Activated CD8-positive, alpha-beta memory T cell treated with anti-CD3 and anti-CD28 coated beads, Interleukin-2, amount 50 U/mL, for 4 hours (primary cell): ENCODE measurements around the gene UNC5B.

Experiments used
- DNase-seq: peaks from one replicate; pipeline ENCODE4 v3.0.0-alpha.2; 2020

Gene UNC5B

GRCh38 chr10:71212318-71213126 lies at the start of gene UNC5B:
Gene UNC5B, plus strand, starts transcription at chr10:71212570. Its CDS starts 416 bp downstream, at chr10:71212986.
- peak; percentile 63 for DNase-seq

GRCh38 chr10:71173466-71173865 lies 38.9 kb upstream of the UNC5B start:
- DNase-seq: no peak

GRCh38 chr10:71176661-71177060 lies 35.7 kb upstream of the UNC5B start:
- DNase-seq: no peak

GRCh38 chr10:71177651-71178199 lies 34.6 kb upstream of the UNC5B start:
- DNase-seq: no peak

- no peak for DNase-seq
Measured at GRCh38 chr10:71178880-71179279, 33.5 kb upstream of the UNC5B start.

GRCh38 chr10:71179382-71179781 lies 33.0 kb upstream of the UNC5B start:
- DNase-seq: no peak

- DNase-seq: no peak
Measured at GRCh38 chr10:71184421-71184820, 27.9 kb upstream of the UNC5B start.

GRCh38 chr10:71185209-71185608 lies 27.2 kb upstream of the UNC5B start:
- DNase-seq: no peak

- no peak for DNase-seq
Measured at GRCh38 chr10:71187197-71187596, 25.2 kb upstream of the UNC5B start.

- DNase-seq: no peak
Measured at GRCh38 chr10:71187600-71187999, 24.8 kb upstream of the UNC5B start.

GRCh38 chr10:71188201-71188600 lies 24.2 kb upstream of the UNC5B start:
- no peak for DNase-seq

GRCh38 chr10:71191019-71191418 lies 21.4 kb upstream of the UNC5B start:
- DNase-seq: no peak

- no peak for DNase-seq
Measured at GRCh38 chr10:71191551-71192076, 20.8 kb upstream of the UNC5B start.

- DNase-seq: no peak
Measured at GRCh38 chr10:71193516-71193915, 18.9 kb upstream of the UNC5B start.

GRCh38 chr10:71197955-71198354 lies 14.4 kb upstream of the UNC5B start:
- no peak for DNase-seq

GRCh38 chr10:71201849-71202248 lies 10.5 kb upstream of the UNC5B start:
- DNase-seq: no peak

- DNase-seq: no peak
Measured at GRCh38 chr10:71202314-71202713, 10.1 kb upstream of the UNC5B start.

GRCh38 chr10:71203124-71203523 lies 9.2 kb upstream of the UNC5B start:
- no peak for DNase-seq

GRCh38 chr10:71203716-71204115 lies 8.7 kb upstream of the UNC5B start:
- no peak for DNase-seq

GRCh38 chr10:71204746-71205145 lies 7.6 kb upstream of the UNC5B start:
- no peak for DNase-seq

- no peak for DNase-seq
Measured at GRCh38 chr10:71205468-71205867, 6.9 kb upstream of the UNC5B start.

GRCh38 chr10:71206911-71207310 lies 5.5 kb upstream of the UNC5B start:
- DNase-seq: no peak

- DNase-seq: no peak
Measured at GRCh38 chr10:71207578-71207977, 4.8 kb upstream of the UNC5B start.

- no peak for DNase-seq
Measured at GRCh38 chr10:71209352-71209715, 3.0 kb upstream of the UNC5B start.
